ENCODE results near the gene PHETA1.

DNA sequence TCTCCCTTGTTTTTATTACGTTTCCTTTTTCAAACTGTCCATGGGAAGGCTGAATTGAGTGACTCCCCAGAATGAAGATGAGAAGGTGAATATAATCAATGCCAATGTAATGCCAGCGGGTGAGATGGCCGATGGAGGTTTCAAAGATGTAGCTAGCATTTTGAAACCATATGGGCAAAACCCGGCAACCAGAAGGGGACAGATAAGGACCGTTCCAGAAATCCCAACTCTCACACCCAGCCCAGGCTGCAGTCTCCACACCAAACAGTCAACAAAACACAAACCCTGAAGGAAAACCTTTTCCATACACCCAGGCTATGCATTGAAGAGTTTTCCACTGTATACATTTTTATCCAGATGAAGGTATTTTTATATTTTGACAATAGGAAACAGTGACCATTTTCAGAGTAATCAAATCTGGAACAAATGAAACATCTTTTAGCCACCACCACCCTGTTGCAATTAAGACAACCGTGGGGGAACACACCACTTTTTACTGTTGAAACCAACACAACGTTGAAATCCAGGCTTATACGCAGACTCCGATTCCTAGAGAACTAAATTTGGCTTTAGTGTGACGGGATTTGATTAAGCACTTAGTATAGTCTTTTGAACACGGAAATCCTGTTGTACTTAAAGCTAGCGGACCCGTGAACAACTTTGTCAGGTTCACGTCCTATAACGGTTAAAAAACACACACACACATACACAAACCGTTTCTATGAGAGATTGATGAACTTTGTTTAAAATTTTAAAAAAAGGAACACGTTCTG is 19.0 kb downstream of the PHETA1 start:
- TF ChIP-seq, protein P1, sequence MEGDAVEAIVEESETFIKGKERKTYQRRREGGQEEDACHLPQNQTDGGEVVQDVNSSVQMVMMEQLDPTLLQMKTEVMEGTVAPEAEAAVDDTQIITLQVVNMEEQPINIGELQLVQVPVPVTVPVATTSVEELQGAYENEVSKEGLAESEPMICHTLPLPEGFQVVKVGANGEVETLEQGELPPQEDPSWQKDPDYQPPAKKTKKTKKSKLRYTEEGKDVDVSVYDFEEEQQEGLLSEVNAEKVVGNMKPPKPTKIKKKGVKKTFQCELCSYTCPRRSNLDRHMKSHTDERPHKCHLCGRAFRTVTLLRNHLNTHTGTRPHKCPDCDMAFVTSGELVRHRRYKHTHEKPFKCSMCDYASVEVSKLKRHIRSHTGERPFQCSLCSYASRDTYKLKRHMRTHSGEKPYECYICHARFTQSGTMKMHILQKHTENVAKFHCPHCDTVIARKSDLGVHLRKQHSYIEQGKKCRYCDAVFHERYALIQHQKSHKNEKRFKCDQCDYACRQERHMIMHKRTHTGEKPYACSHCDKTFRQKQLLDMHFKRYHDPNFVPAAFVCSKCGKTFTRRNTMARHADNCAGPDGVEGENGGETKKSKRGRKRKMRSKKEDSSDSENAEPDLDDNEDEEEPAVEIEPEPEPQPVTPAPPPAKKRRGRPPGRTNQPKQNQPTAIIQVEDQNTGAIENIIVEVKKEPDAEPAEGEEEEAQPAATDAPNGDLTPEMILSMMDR (IDR thresholded peaks at IDR 0.05) = no peak
- no peak for TF ChIP-seq ZFX (IDR thresholded peaks at IDR 0.05; ENCODE audit: borderline replicate concordance)
